Endothelial cell of umbilical vein (primary cell): ENCODE results near the gene GKN2. TPM values are rescaled to one million over a fixed set of nuclear protein-coding genes. Genes with fewer than 3 reads are reported as not detected.

Source experiments
- BruUV-seq: library from RNA; stranded (reverse); fragments of 400-500 nt; replicated peaks from 2 replicates; lab custom pipeline; 2021; lab: Mats Ljungman, UMichigan
- CTCF ChIA-PET: fragments of 300-600, 350-600 bp; sonication (Branson Sonifier 250); formaldehyde crosslinking; loops from one replicate; lab custom pipeline; 2021; ENCODE audit warnings: antibody characterized with exemption, inconsistent platforms; lab: Charles Lee
- POLR2A ChIA-PET: fragments of 300-600, 350-600 bp; sonication (Branson Sonifier 250); formaldehyde crosslinking; loops from one replicate; lab custom pipeline; 2021; ENCODE audit warnings: antibody characterized with exemption, inconsistent platforms; lab: Charles Lee
- DNase-seq: peaks from one replicate; pipeline ENCODE4 v3.0.0-alpha.2; 2011; ENCODE audit warnings: low read depth, low spot score
- FAIRE-seq: peaks from 2 replicates; lab custom pipeline; 2011; peaks lifted over from hg19 to GRCh38; lab: Jason Lieb, UNC
- H2AFZ ChIP-seq: 2 replicates; pipeline ENCODE4 v1.6.0; 2012; ENCODE audit warnings: low read depth, low read length, control low read depth, inconsistent platforms
- H3K27ac ChIP-seq: 2 replicates; pipeline ENCODE4 v1.5.1; 2011; ENCODE audit warnings: low read depth, mild to moderate bottlenecking, control low read depth, low read length, moderate library complexity; ENCODE audit not compliant: insufficient read depth
- H3K27me3 ChIP-seq, 2 experiments: 2 replicates each; pipeline versions ENCODE4 v1.6.0 to v1.6.1; 2011; ENCODE audit warnings: low read length in 2 of 2, mixed read lengths in 1 of 2; ENCODE audit not compliant: control insufficient read depth in 2 of 2, insufficient read depth in 2 of 2
- H3K36me3 ChIP-seq, 2 experiments: 2 replicates in 1 of 2; 3 replicates in 1 of 2; pipeline ENCODE4 v1.5.1; 2011; ENCODE audit warnings: low read length in 2 of 2, mild to moderate bottlenecking in 1 of 2, moderate library complexity in 1 of 2; ENCODE audit not compliant: control insufficient read depth in 2 of 2, insufficient read depth in 2 of 2; ENCODE audit errors: extremely low read depth in 1 of 2
- H3K4me1 ChIP-seq: 3 replicates; pipeline ENCODE4 v1.5.1; 2011; ENCODE audit warnings: mild to moderate bottlenecking, low read length; ENCODE audit not compliant: control insufficient read depth, insufficient read depth; ENCODE audit errors: extremely low read depth
- H3K4me2 ChIP-seq: 2 replicates; pipeline ENCODE4 v1.6.1; 2011; ENCODE audit warnings: low read length, control low read depth, mixed read lengths; ENCODE audit not compliant: insufficient read depth
- H3K4me3 ChIP-seq, 3 experiments: fragments of 200-600 bp in 1 of 3; sonication (generic), shearing (Covaris generic) in 1 of 3; replicated peaks in 1 of 3; 2 replicates each; pipeline ENCODE4 v1.5.1; 2011 to 2016; ENCODE audit warnings: control low read depth in 3 of 3, low read length in 3 of 3, mild to moderate bottlenecking in 2 of 3, inconsistent platforms in 1 of 3, low read depth in 1 of 3, moderate library complexity in 1 of 3; ENCODE audit not compliant: insufficient read depth in 1 of 3
- H3K79me2 ChIP-seq: 2 replicates; pipeline ENCODE4 v1.6.0; 2012; ENCODE audit warnings: low read length, inconsistent platforms; ENCODE audit not compliant: control insufficient read depth, insufficient read depth
- H3K9ac ChIP-seq: replicated peaks from 2 replicates; pipeline ENCODE3; 2011; ENCODE audit warnings: low read length, control low read depth; ENCODE audit not compliant: insufficient read depth; ENCODE audit errors: extremely low read depth
- H3K9me1 ChIP-seq: replicated peaks from 3 replicates; pipeline ENCODE4 v1.6.0; 2011; ENCODE audit warnings: mild to moderate bottlenecking, low read length; ENCODE audit not compliant: control insufficient read depth, insufficient read depth; ENCODE audit errors: extremely low read depth
- H3K9me3 ChIP-seq: replicated peaks from 2 replicates; pipeline ENCODE4 v1.5.1; 2012; ENCODE audit warnings: low read length, inconsistent platforms; ENCODE audit not compliant: control insufficient read depth, insufficient read depth
- H4K20me1 ChIP-seq: replicated peaks from 2 replicates; pipeline ENCODE3; 2011; ENCODE audit warnings: mild to moderate bottlenecking, low read length; ENCODE audit not compliant: control insufficient read depth, insufficient read depth; ENCODE audit errors: extremely low read depth
- EZH2 ChIP-seq: IDR thresholded peaks from 2 replicates; pipeline ENCODE4 v1.6.1; 2012; ENCODE audit warnings: borderline replicate concordance, low read depth, mild to moderate bottlenecking, moderate library complexity, low read length, inconsistent platforms; ENCODE audit not compliant: severe bottlenecking
- FOS ChIP-seq: IDR thresholded peaks from 2 replicates; pipeline ENCODE4 v1.6.1; 2011; ENCODE audit warnings: mild to moderate bottlenecking, low read length, moderate library complexity, borderline replicate concordance; ENCODE audit not compliant: insufficient read depth
- GATA2 ChIP-seq: IDR thresholded peaks from 2 replicates; pipeline ENCODE4 v1.7.0; 2011; ENCODE audit warnings: low read depth, mild to moderate bottlenecking, moderate library complexity, mixed read lengths, low read length; ENCODE audit not compliant: insufficient read length, insufficient read depth
- JUN ChIP-seq: IDR thresholded peaks from 2 replicates; pipeline ENCODE4 v1.6.1; 2011; ENCODE audit warnings: borderline replicate concordance, low read depth; ENCODE audit not compliant: insufficient read length, insufficient read depth
- MYC ChIP-seq: IDR thresholded peaks from one replicate; pipeline ENCODE4 v1.6.1; 2011; ENCODE audit warnings: mild to moderate bottlenecking, low read depth, low read length
- POLR2A ChIP-seq: IDR thresholded peaks from 2 replicates; pipeline ENCODE4 v1.6.1; 2012; ENCODE audit warnings: low read depth, mild to moderate bottlenecking, control low read depth, low read length
- POLR2AphosphoS5 ChIP-seq: IDR thresholded peaks from 2 replicates; pipeline ENCODE4 v1.6.1; 2012; ENCODE audit warnings: low read depth, mild to moderate bottlenecking, control low read depth, low read length, moderate library complexity; ENCODE audit not compliant: insufficient read depth
- dilution Hi-C: fragments of 300-500 bp; cut with MboI; formaldehyde crosslinking; loops from one replicate; pipeline ENCODE4 v1.15.0; 2019; ENCODE audit warnings: low sequenced_read_pairs; ENCODE audit not compliant: extremely low pct_ligation_motif_present
- intact Hi-C: fragments of 100-400 bp; cut with micrococcal nuclease; formaldehyde crosslinking; loops from one replicate; pipeline ENCODE4 v1.10.0; 2022
- polyA plus RNA-seq, 4 experiments: library from polyadenylated mRNA; depleted of rRNA in 3 of 4; stranded (reverse) in 3 of 4; unstranded in 1 of 4; fragments of >200 nt; gene quantifications; 2 replicates each; pipeline versions ENCODE4 v1.2.1 to v1.2.3, GENCODE V29; 2011 to 2012; ENCODE audit warnings: missing spikeins in 1 of 4
- total RNA-seq: library from RNA; stranded (reverse); gene quantifications from 2 replicates; pipeline ENCODE4 v1.2.3, GENCODE V29; 2021
- TF ChIP-seq, protein P1 (sequence below), 2 donors: IDR thresholded peaks; 1 replicate in 1 of 2; 2 replicates in 1 of 2; pipeline ENCODE4 v1.5.1; 2011; ENCODE audit warnings: low read length in 2 of 2, mild to moderate bottlenecking in 2 of 2, moderate library complexity in 2 of 2, control low read depth in 1 of 2, inconsistent platforms in 1 of 2, low read depth in 1 of 2; ENCODE audit not compliant: insufficient read depth in 1 of 2; ENCODE audit errors: extremely low read depth in 1 of 2
- TF ChIP-seq, protein P2 (sequence below): IDR thresholded peaks from 2 replicates; pipeline ENCODE4 v1.6.1; 2011; ENCODE audit not compliant: insufficient read depth, insufficient read length

GKN2 gene
- total and polyA plus RNA-seq, 2 donors (not counting 3 experiments of a cell fraction or from before 2014, with no cell fraction given): not detected

DNA sequence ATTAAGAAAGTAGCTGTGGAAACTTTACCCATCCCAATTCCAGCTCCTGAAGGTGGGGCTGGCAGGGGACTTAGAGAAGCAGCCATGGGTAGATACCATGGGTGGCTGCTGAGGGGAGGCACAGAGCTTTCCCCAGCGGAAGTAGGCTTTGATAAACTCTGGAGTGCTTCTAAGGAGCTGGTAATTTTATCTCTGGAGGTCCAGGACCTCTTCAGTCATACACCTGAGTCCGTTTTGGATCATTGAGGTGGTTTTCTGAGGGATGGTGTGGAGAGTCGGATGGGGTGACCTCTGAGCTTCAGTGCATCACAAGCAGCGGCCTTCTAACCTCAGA lies 44.8 kb downstream of the GKN2 start:
- ChIA-PET CTCF (interaction anchor here (0.8 to 6.5 kb wide), 27 partner anchors 11 to 445 kb away, joined by 3 to 146 read pairs (median 5); no protein-coding TSS in a partner anchor), POLR2A (interaction anchor here (0.7 to 2.2 kb wide), 4 partner anchors 11 to 58 kb away, joined by 3 to 6 read pairs (median 3); no protein-coding TSS in a partner anchor)
- Histone ChIP-seq H3K4me1 (peaks cover 32% of the 10 kb centered on the region), H3K27me3 (peaks cover 4 to 7% of the 10 kb centered on the region in 2 experiments), H3K9ac (no peak overlapping the region), H3K27ac (peak overlapping the region; percentile 43), H4K20me1 (no peaks in the 10 kb centered on the region), H3K36me3 (no peaks in the 10 kb centered on the region), H3K9me1 (no peaks in the 10 kb centered on the region), H2AFZ (no peak overlapping the region), H3K4me3 (no peak overlapping the region), H3K9me3 (no peaks in the 10 kb centered on the region), H3K4me2 (no peak overlapping the region), H3K79me2 (no peaks in the 10 kb centered on the region)
- DNase-seq: no peak
- dilution Hi-C loops: no loop called here
- no peak for TF ChIP-seq FOS
- TF ChIP-seq EZH2: no peak
- TF ChIP-seq GATA2: no peak
- TF ChIP-seq POLR2AphosphoS5: no peak
- TF ChIP-seq, protein P1, sequence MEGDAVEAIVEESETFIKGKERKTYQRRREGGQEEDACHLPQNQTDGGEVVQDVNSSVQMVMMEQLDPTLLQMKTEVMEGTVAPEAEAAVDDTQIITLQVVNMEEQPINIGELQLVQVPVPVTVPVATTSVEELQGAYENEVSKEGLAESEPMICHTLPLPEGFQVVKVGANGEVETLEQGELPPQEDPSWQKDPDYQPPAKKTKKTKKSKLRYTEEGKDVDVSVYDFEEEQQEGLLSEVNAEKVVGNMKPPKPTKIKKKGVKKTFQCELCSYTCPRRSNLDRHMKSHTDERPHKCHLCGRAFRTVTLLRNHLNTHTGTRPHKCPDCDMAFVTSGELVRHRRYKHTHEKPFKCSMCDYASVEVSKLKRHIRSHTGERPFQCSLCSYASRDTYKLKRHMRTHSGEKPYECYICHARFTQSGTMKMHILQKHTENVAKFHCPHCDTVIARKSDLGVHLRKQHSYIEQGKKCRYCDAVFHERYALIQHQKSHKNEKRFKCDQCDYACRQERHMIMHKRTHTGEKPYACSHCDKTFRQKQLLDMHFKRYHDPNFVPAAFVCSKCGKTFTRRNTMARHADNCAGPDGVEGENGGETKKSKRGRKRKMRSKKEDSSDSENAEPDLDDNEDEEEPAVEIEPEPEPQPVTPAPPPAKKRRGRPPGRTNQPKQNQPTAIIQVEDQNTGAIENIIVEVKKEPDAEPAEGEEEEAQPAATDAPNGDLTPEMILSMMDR (IDR thresholded peaks at IDR 0.05; ENCODE audit: extremely low read depth in 1 of 2, insufficient read depth in 1 of 2, low read depth in 1 of 2, low read length in 2 of 2): no peak
- no peak for TF ChIP-seq POLR2A
- TF ChIP-seq, protein P2, sequence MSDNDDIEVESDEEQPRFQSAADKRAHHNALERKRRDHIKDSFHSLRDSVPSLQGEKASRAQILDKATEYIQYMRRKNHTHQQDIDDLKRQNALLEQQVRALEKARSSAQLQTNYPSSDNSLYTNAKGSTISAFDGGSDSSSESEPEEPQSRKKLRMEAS: no peak
- TF ChIP-seq JUN: no peak
- no peak for TF ChIP-seq MYC
- BruUV-seq: TSS peak; percentile 99
- FAIRE-seq: no peak
- intact Hi-C loops: loop anchor here (1.0 to 5.0 kb wide), 3 partner anchors 30 to 441 kb away; partner anchors contain the start of genes APLF and FBXO48
